ENCODE results near the gene GLT1D1.

The GLT1D1 gene

GRCh38 chr12:128916425-128916824 lies 63.1 kb downstream of the GLT1D1 start:
- DNase-seq = no peak

- no peak for DNase-seq
Measured at GRCh38 chr12:128918481-128919260, 65.4 kb downstream of the GLT1D1 start.

GRCh38 chr12:128920468-128920867 lies 67.2 kb downstream of the GLT1D1 start:
- no peak for DNase-seq

GRCh38 chr12:128928361-128928760 lies 75.1 kb downstream of the GLT1D1 start:
- no peak for DNase-seq

GRCh38 chr12:128929057-128929456 lies 75.8 kb downstream of the GLT1D1 start:
- no peak for DNase-seq

- peak; percentile 29 for DNase-seq
Measured at GRCh38 chr12:128930606-128931005, 77.3 kb downstream of the GLT1D1 start.

- DNase-seq = no peak
Measured at GRCh38 chr12:128932521-128932920, 79.2 kb downstream of the GLT1D1 start.

GRCh38 chr12:128933039-128933438 lies 79.8 kb downstream of the GLT1D1 start:
- no peak for DNase-seq

- no peak for DNase-seq
Measured at GRCh38 chr12:128933926-128934325, 80.6 kb downstream of the GLT1D1 start.

GRCh38 chr12:128938886-128939285 lies 85.6 kb downstream of the GLT1D1 start:
- DNase-seq = no peak

GRCh38 chr12:128940090-128940888 lies 87.0 kb downstream of the GLT1D1 start:
- DNase-seq = no peak

- peak; percentile 69 for DNase-seq
Measured at GRCh38 chr12:128940974-128941373, 87.7 kb downstream of the GLT1D1 start.

GRCh38 chr12:128942960-128943477 lies 89.7 kb downstream of the GLT1D1 start:
- peak; percentile 82 for DNase-seq

GRCh38 chr12:128944956-128945355 lies 91.7 kb downstream of the GLT1D1 start:
- no peak for DNase-seq

GRCh38 chr12:128947209-128947608 lies 93.9 kb downstream of the GLT1D1 start:
- no peak for DNase-seq

- no peak for DNase-seq
Measured at GRCh38 chr12:128949086-128949485, 95.8 kb downstream of the GLT1D1 start.

GRCh38 chr12:128951448-128951847 lies 98.2 kb downstream of the GLT1D1 start:
- DNase-seq = no peak

- DNase-seq = no peak
Measured at GRCh38 chr12:128956755-128957154, 103.5 kb downstream of the GLT1D1 start.

GRCh38 chr12:128959901-128960300 lies 106.6 kb downstream of the GLT1D1 start:
- DNase-seq = no peak

- no peak for DNase-seq
Measured at GRCh38 chr12:128961308-128961902, 108.1 kb downstream of the GLT1D1 start.

GRCh38 chr12:128961957-128962356 lies 108.7 kb downstream of the GLT1D1 start:
- no peak for DNase-seq

- DNase-seq = peak; percentile 89
Measured at GRCh38 chr12:128966203-128966810, 113.0 kb downstream of the GLT1D1 start.

GRCh38 chr12:128968668-128969067 lies 115.4 kb downstream of the GLT1D1 start:
- DNase-seq = no peak

Measured in NCI-H2029 treated with DMSO at 0.1 percent for 48 hours (cell line).